ENCODE measurements around the gene GNG12. TPM values are rescaled to one million over a fixed set of nuclear protein-coding genes. Genes with fewer than 3 reads are reported as not detected.

Gene GNG12
- total RNA-seq, 1 experiment from 2014 or later = 14.3 TPM

DNA sequence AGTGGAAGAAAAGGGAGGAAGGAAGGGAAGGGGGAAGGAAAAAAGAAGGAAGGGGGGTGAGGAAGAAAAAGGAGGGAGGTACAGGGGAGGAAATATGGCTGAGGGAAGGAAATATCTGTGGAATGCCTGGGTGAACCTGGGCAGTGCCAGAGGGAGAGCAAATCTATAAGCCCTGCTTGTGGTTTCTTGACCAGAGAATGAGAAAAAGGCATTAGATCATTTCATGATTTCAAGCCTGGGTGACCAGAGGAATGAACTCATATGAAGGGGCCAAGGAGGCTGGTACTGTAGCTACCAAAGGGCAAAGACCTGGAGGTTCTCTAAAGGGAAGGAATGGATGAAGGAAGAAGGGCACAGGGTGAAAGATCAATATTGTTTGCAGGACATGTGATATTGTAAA lies 31.4 kb downstream of the GNG12 start:
- Histone ChIP-seq H3K56ac (ENCODE audit: insufficient read length, low read depth, low read length) (no peak overlapping the region), H3K9me3 (ENCODE audit: control insufficient read depth, low read depth, low read length) (no peaks in the 10 kb centered on the region), H3K79me2 (ENCODE audit: insufficient read depth, low read length) (no peaks in the 10 kb centered on the region; the same call in 1 of the 2 replicates), H3K18ac (ENCODE audit: insufficient read length, low read depth, low read length) (no peak overlapping the region), H3K4ac (ENCODE audit: low read depth, low read length) (no peak overlapping the region), H4K5ac (ENCODE audit: insufficient read length, low read depth, low read length) (no peak overlapping the region), H2BK120ac (ENCODE audit: low read depth, low read length, poor library complexity, severe bottlenecking) (no peak overlapping the region), H3K79me1 (ENCODE audit: insufficient read depth, low read depth, low read length, poor library complexity, severe bottlenecking) (peaks cover 4% of the 10 kb centered on the region), H3K23ac (ENCODE audit: insufficient read length, low read depth, low read length) (no peak overlapping the region), H2BK20ac (ENCODE audit: low read depth, low read length, poor library complexity, severe bottlenecking) (no peak overlapping the region), H3K27me3 (ENCODE audit: insufficient read depth, low read length) (no peaks in the 10 kb centered on the region), H3K23me2 (ENCODE audit: insufficient read length, low read depth, low read length, poor library complexity, severe bottlenecking) (no peaks in the 10 kb centered on the region), H4K8ac (replicated peaks; ENCODE audit: insufficient read length, low read depth, low read length) (no peak overlapping the region), H4K20me1 (ENCODE audit: control insufficient read depth, insufficient read depth, insufficient read length) (no peaks in the 10 kb centered on the region), H3K4me2 (ENCODE audit: insufficient read depth, insufficient read length, low read length) (no peak overlapping the region), H2BK5ac (ENCODE audit: insufficient read length, low read length) (no peak overlapping the region), H3K14ac (ENCODE audit: insufficient read depth, low read length) (no peak overlapping the region), H4K91ac (ENCODE audit: insufficient read length, low read depth, low read length) (no peak overlapping the region), H2BK15ac (ENCODE audit: low read depth, low read length) (no peak overlapping the region), H2AFZ (ENCODE audit: low read length) (no peak overlapping the region), H3K27ac (ENCODE audit: insufficient read length, low read depth, low read length) (no peak overlapping the region), H3K4me1 (ENCODE audit: insufficient read depth, low read length) (peaks cover 7% of the 10 kb centered on the region), H2BK12ac (ENCODE audit: insufficient read length, low read depth, low read length) (no peak overlapping the region), H3K9ac (ENCODE audit: extremely low read depth, insufficient read length, low read length) (no peak overlapping the region), H3T11ph (ENCODE audit: low read length) (no peak overlapping the region), H2AK5ac (ENCODE audit: insufficient read length, low read length) (no peak overlapping the region)
- no peak overlapping the region for H3K27ac Mint-ChIP-seq
- no peaks in the 10 kb centered on the region for H3K27me3 Mint-ChIP-seq (ENCODE audit: low read depth)
- H3K4me1 Mint-ChIP-seq = peaks cover 16 to 18% of the 10 kb centered on the region in 2 experiments
- TF ChIP-seq, protein P1, sequence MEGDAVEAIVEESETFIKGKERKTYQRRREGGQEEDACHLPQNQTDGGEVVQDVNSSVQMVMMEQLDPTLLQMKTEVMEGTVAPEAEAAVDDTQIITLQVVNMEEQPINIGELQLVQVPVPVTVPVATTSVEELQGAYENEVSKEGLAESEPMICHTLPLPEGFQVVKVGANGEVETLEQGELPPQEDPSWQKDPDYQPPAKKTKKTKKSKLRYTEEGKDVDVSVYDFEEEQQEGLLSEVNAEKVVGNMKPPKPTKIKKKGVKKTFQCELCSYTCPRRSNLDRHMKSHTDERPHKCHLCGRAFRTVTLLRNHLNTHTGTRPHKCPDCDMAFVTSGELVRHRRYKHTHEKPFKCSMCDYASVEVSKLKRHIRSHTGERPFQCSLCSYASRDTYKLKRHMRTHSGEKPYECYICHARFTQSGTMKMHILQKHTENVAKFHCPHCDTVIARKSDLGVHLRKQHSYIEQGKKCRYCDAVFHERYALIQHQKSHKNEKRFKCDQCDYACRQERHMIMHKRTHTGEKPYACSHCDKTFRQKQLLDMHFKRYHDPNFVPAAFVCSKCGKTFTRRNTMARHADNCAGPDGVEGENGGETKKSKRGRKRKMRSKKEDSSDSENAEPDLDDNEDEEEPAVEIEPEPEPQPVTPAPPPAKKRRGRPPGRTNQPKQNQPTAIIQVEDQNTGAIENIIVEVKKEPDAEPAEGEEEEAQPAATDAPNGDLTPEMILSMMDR (conservative IDR thresholded peaks at IDR 0.05) = no peak
- H3K9me3 Mint-ChIP-seq = peaks cover 0 to 3% of the 10 kb centered on the region in 2 experiments; a peak in 2 of 5 replicates
- H3K4me3 Mint-ChIP-seq = no peak overlapping the region
- peaks cover 0 to 4% (median 0%) of the 10 kb centered on the region in 3 experiments; a peak in 1 of 7 replicates for H3K36me3 Mint-ChIP-seq (ENCODE audit: insufficient read depth in 1 of 3, low read depth in 3 of 3)
- DNase-seq = no peak

Data from H9 (cell line).